Stimulated activated CD4-positive, alpha-beta T cell treated with anti-CD3 and anti-CD28 coated beads, Interleukin-12 subunit alpha, Interleukin-12 subunit beta, amount 100 ng/mL, for 48 hours (primary cell): ENCODE data around the gene PHACTR1.
"Not testable (repeated sequence)": the region's sequence is repeated elsewhere in the genome, so short reads cannot be mapped to it uniquely, and the experiment has no call there.

Experiments used
- DNase-seq, 3 donors: peaks; one replicate each; pipeline ENCODE4 v3.0.0-alpha.2; 2020; ENCODE audit warnings: low read depth in 2 of 3, low spot score in 1 of 3

PHACTR1 gene

DNA sequence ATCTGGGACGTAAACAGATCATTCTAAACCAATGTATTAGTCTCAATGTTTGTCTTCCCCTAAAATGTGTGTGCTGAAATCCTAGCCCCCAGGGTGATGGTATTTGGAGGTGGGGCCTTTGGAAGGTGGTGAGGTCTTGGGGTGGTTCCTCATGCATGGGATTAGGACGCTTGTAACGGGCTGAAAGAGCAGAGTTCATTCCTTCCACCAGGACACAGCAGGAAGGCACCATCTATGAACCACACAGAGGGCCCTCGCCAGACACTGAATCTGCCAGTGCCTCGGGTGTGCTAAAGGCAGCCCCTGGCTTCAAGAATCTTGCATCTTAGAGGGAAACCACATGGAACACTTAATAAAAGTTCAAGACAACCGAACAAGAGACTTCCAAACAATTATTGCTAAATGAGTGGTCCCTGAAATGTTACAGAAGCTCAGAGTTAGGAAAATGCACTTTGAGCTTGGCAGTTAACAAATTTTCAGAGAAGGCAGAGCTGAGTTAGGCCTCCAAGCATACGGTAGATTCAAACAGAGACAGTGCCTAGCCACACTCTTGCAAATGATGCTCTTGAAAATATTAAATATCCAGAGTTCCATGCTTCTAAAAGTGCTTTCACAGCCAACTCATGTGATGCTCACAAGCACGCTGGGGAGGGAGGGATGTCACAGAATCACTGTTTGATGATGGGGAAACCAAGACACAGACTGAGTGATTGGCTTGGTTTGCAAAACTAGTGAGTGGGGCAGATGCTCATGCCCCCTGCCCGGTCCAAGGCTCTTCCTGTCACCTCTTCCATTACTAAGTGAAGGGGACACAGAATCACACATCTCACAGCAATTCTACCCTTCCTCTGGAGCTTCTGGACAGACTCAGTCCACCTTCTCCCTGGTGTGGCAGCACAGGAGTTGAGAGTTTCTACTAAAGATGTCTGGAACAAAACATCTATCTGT lies 584.4 kb downstream of the PHACTR1 start:
- no peak for DNase-seq

DNA sequence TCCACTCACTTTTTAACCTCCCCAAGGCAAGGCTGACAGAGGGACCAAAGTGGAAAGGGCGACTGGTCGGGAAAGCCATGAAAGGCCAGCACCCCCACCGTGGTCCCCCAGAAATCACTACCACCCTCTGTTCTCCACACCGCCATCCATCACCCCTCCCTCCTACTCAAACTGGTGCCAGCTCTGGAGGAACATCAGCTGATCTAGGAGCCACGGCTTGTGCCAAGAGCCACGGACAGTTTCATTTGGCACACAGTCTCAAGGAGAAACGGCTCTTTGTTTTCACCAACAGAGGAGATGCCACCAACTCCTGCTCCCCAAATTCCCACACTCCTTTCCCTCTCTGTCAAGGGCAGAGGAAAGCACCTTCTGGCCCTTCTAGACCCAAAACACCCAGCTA lies 585.7 kb downstream of the PHACTR1 start:
- no peak for DNase-seq

DNA sequence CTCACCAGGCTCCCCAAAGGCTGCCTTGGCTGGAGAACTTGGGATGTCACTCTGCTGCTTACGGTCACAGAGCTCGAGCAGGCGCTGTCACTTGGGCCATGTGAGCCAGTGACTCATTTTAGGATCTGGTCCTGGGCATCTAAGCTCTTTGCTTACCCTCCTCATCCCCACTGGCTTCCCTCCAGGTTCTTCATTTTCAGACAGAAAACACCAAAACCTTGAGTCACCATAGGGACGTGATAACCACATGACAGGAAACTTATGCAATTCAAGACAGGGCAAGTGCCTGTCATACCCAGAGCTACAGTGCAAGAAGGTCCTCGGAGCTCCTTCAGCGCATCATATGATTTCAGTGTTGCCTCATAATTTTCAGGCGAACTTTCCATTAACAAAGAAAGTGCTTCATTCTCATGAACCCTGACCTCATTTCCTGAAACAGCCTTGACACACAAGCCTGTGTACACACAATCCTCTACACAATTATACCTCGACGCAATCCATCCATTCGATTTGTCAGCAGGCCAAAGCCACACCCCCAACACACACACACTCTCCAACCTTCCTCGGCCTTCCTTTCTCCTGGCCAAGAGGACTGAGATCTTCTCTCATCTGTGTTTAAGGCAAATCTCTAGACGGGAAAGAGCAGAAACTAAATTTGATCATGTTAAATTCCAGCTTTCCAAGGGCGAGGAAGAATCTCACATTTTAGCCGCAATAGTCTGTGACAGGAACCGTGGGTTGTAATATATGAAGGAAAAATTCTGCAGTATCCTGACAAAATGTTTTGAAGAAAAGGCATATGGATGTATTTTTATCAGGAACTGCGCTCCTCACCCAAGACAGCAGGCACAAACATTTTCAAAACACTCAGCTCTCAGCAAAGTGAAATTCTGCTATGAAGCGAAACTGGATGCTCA lies 586.4 kb downstream of the PHACTR1 start:
- peak; percentile 38 to 50 (median 42) for DNase-seq

DNA sequence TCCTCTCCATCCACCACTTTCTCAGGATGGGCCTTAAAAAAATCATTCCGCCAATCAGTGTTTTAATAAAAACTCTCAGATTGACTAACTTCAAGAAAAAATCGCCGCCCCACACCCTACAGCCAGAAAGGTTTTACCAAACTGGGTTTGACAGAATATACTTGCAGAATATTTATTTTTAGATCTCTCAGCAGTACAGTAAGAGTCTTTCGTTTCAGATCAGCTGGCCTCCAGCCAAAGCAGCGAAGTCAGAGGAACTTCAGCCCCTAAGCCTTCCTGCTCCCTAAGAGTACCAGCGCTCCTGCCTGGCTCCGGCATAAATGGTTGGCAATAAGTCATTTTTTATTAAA lies 587.1 kb downstream of the PHACTR1 start:
- DNase-seq = peak in 2 of 3 donors; percentile 11 to 18

DNA sequence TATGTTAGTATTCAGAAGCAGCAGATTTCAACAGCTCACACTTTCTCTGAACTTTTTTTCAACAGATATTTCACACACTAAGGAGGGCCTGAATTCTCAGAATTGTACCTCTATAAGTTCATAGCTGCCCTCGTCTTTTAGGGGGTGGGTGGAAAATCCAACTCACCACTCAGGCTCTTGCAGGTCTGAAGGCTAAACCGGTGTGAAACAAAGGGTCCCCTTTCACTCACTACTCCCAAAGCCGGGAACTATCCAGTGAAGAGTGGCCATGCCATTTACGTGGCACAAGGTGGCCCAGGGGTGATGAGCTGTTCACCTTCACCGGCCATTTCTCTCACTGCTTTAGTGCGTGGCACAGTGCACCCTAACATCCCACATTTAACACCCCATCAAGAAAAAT lies 587.5 kb downstream of the PHACTR1 start:
- no peak for DNase-seq

DNA sequence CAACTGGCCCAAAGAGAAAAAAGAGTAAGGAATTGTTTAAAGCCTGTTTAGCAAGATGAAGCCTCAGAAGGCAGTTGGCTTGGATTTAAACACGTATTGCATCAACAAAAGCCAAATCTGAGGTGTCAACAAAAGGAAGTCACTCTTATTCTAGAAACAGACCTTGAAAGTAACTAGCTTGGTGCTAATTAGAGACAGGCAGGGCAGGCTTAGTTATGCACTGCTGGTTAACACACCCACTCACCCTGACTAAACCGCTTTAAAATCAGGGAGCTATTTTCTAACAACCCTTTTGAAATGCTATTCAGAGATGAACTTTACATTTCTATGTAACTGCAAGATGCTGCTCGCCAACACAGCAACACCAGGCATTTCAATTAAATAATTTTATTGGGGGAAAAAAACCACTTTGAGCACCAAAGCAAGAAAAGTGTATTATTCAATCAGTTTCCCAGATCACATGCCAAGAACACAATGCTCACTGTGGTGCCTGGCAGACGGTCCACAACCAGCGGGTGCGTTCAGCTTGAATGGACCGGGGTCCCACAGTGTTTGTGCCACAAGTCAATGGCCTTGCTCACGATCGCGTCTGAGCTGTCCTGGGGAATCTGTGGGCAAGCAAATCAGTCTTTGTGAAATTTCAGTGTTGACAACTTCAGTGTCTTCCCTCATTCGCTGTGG lies 588.2 kb downstream of the PHACTR1 start:
- DNase-seq = no peak

DNA sequence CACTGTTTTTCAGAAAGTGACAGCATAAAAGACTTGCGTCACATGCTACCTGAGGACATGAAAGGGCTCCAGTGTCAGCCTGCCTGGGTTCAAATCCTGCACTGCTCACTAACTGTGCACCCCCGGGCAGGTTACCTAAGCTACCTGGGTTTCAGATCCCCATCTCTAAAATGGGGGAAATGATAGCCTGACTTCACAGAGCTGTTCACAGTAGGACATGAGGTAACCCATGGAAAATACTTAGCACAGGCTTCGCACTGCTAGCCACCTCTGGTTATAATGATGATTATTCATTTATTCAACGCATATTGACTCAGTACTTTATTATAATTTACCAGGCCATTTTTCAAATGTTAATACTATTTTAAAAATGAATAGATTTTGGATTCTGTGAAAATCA lies 588.7 kb downstream of the PHACTR1 start:
- DNase-seq = no peak

DNA sequence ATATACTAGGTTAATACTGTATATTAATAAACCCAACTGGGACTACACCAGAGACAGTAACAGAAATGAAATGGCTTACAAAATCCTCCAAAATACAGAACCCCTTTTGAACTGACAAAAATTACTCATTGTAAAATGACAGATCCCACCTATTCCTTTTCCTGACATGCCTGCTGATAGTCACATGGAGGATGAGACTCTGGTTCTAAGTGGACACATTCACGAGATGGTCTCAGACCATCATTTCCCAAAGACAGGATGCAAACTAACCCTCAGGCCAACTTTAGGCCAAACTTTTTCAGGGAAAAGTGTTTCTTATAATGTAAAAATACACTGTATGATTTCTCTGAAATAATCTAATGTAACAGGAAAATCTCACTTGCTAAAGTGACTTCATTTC lies 589.2 kb downstream of the PHACTR1 start:
- no peak for DNase-seq

DNA sequence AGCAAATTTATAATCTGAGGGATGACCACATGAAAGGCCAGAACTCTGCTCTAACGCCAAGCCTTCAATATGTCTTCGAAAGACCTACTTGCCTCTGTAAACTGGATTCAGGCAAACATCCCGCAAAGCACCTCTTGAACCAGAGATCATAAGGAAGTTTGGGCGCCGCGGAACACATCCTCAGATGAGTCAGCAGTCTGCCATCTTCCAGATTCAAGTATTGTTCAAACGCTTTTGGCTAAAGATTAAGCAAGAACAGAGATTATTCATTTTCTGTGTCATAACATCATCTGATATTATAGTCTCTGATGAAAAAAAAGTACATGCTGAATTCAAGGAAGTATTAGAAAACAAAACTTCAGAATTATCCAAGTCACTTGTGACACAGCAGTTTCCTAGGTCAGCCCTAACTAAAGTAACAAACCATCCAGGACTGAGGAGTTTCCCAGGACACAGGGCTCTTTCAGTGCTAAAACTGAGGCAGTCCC lies 591.0 kb downstream of the PHACTR1 start:
- no peak for DNase-seq

DNA sequence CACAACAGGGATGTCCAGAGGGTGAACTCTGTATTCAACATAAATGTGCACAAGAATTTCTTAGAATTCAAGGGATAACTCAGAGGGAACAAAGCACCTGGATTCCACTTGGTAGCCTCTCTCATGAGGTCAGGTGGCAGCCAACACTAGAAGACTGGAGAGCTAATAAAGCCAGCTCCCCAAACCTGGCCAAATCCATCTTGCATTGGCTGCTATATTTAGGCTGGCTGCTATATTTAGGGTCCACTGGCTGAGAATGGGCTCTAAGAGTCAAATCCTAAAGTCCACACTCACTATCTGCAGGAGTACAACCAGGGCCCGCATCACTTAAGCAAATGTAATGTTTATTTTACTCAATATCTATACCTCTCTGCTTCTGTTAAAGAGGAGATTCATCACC lies 591.8 kb downstream of the PHACTR1 start:
- DNase-seq = no peak

DNA sequence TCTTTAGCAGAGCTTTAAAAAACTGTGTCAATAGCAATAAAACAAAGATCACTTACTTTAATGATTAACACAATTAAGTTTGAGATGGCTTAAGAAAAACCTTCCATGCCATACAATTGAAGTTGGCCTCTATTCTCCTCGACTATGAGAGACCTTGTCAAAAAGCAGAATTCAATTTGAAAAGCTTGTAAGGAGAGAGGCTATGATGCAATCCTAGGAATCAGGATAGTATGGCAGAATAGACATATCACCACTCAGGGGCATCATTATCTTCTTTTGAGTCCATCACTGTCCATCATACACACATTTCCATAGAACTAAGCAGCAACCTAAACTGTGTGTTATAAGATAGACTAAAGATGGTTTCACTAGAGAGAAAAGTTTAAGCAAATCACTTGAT lies 594.6 kb downstream of the PHACTR1 start:
- DNase-seq = no peak

DNA sequence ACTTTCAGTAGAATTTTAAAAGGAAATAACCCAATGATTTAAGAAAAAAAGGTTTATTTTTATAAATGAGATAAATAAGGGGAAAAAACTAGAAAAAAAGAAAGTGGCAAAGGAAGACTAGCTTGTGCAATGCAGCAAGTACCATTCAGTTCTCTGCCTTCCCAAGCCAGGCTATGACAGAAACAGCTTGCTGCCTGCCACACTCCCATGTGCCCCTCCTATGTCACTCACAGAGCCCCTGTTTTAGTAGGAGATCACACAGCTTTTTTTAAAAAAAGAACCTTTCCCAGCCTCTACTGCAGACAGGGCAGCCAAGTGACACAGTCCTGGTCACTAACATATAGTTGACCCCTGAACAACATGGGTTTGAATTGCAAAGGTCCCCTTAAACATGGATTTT lies 598.2 kb downstream of the PHACTR1 start:
- no peak for DNase-seq

DNA sequence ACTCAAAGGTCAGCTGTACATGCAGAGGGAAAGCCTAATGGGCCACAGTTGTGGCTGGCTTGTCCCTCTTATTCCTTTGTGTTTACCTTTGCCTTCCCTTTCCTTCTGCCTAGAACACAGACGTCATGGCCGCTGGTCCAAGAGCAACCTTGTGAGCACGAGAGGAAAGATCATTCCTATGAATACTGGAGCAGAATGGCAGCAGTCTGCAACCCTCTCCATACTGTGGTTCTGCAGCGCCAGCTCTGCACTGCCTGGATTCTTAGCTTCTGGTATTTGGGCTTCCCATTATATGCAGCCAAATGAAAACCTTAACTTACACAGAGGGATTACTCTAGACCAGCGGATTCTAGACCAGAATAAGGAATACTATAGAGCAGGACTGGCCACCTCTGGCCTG lies 599.3 kb downstream of the PHACTR1 start:
- no peak for DNase-seq

DNA sequence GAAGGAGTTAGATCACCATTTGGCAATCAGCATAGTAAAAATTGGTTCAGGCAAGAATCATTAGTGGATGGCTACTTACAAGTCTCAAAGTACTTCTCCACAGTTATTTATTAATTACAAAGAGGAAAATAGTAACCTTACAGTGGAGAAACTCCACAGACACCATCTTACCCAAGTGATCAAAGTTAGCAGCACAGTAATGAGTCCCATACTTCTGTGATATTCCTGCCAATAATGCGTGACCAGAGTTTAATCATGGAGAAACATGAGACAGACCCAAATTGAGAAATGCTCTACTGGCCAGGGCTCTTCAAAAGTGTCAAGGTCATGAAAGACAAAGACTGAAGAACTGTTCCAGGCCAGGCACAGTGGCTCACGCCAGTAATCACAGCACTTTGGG lies 602.3 kb downstream of the PHACTR1 start:
- no peak for DNase-seq

DNA sequence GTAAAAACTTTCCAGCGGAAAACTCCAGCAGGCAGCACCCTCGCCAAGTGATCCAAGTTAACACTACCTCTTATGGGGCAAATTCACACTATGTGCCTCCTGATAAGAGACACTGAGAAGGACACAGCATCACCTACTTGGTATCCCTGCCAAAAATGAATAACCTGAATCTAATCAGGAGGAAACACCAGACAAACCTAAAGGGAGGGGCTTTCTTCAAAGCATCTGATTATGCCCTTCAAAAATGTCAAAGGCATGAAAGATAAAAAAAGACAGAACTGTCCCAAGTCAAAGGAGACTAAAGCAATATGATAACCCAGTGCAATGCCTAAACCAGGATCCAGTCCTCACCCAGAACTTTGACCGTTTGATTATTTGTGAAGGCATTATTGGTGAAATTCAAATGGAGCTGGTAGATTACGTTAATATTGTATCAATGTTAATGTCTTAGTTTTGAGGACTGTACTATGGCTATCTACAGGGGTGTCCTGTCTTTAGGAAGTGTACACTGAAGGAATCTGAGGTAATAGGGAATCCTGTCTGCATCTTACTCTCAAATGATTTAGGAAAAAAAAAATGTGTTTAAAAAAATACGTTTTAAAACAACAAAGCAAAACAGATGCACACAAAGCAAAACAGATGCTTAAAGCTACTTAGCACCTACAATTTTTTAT lies 603.5 kb downstream of the PHACTR1 start:
- no peak for DNase-seq

DNA sequence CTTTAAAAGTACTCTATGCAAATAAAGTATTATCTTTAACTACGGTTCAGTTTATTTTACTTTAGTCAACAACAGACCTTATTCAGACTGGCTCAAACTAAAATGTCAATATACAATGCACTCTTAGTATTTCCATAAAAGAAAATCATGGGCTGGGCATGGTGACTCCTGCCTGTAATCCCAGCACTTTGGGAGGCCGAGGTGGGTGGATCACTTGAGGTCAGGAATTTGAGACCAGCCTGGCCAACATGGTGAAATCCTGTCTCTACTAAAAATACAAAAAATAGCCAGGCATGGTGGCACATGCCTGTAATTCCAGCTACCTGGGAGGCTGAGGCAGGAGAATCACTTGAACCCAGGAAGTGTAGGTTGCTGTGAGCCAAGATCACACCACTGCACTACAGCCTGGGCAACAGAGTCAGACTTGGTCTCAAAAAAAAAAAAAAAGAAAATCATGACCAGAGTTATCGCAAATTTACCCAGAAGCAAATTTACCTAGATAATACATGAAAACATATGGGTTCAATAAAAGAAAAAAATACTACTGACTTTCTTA lies 609.5 kb downstream of the PHACTR1 start:
- DNase-seq = not testable (repeated sequence)

DNA sequence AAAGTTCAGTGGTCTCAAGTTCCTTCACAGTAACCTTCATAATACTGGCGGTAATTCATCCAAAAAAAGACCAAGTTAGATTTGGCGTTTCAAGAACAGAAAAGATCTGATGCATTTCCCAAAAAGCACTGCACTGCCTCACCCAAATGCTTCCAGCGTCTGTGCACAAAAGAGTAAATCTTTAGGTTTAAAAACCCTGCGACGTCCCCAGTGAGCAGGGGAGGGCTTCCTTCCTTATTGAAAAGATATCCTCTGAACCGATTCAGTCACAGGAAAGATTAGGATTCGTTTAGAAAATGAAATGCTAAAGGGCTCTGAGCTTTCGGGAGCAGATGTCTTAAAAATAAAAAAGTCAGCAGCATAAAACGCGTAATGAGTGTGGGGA lies 611.1 kb downstream of the PHACTR1 start:
- no peak for DNase-seq

DNA sequence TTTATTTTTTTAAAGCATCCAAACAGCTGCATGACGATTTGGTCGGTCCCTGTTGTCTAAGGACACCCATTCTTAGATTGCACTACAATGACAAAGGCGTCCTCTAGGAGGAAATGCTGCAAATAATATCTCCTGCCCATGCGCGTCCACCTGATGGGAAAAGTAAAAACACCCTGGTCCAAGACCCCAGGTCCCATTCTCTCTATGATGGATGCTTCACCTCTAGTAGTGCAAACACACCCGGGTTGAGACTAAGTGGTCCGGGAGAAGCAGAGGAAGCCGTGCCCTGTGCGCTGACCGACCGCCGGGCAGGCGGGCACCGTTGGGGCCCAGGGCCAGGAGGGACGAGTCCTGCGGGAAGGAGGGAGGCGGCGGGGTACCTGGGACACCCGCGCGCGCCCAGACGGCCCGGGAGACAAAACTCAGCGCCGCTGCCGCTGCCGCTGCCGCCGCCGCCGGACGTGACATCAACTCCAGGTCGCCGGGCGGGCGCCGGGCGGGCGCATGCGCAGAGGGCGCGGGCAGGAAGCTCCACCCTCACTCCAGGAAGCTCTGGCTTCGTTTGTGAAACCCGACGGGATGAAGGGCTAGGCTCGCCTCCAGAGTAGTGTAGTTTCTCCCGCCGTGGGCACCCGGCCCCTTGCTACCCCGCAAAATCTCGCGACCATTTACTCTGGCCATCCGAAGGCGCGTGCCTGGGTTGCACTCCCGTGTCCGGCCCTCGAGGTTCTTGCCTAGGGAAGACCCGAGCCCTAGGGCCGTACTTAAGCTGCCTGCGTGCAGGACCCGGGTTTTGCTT lies 611.7 kb downstream of the PHACTR1 start, which contains the start of gene TBC1D7:
Gene TBC1D7, minus strand, starts transcription at position 462 of the 799 bp plus-strand sequence. CDS start 1,639 bp downstream, outside the sequence.
- peak; percentile 82 to 89 (median 88) for DNase-seq

DNA sequence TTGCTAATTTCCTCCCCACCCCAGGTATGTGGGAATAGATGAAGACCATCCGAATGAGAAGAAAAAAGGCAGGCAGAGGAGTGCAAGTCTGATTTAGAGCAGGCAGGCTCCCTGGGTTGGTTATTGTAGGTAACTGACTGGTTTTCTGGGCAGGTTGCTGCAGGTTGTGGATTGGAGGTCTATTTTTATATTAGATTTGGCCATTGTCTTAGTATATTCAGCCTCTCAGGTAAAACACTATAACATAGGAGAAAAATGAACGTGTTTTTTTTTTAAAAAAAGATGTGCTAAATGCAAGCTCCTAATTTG lies 612.3 kb downstream of the PHACTR1 start:
- no peak for DNase-seq
